SHP77 treated with DMSO at 0.1 percent for 48 hours (cell line): ENCODE results near the gene KLHL7.

ENCODE experiments used
- DNase-seq: peaks from one replicate; lab custom pipeline; 2025; lab: John Stamatoyannopoulos, UW

Gene KLHL7

GRCh38 chr7:23105644-23106056 is at the start of gene KLHL7:
KLHL7 (plus strand) TSS chr7:23105785; CDS start chr7:23106027, 242 bp downstream.
- DNase-seq = peak; percentile 93

- no peak for DNase-seq
Measured at GRCh38 chr7:23058408-23059096, 47.0 kb upstream of the KLHL7 start.

- no peak for DNase-seq
Measured at GRCh38 chr7:23061327-23061726, 44.3 kb upstream of the KLHL7 start.

- no peak for DNase-seq
Measured at GRCh38 chr7:23062452-23062851, 43.1 kb upstream of the KLHL7 start.

- no peak for DNase-seq
Measured at GRCh38 chr7:23065974-23066373, 39.6 kb upstream of the KLHL7 start.

GRCh38 chr7:23067271-23067670 is 38.3 kb upstream of the KLHL7 start:
- no peak for DNase-seq

- DNase-seq = no peak
Measured at GRCh38 chr7:23072048-23072447, 33.5 kb upstream of the KLHL7 start.

- no peak for DNase-seq
Measured at GRCh38 chr7:23072922-23073321, 32.7 kb upstream of the KLHL7 start.

- no peak for DNase-seq
Measured at GRCh38 chr7:23074443-23075261, 30.9 kb upstream of the KLHL7 start.

GRCh38 chr7:23075571-23075970 is 30.0 kb upstream of the KLHL7 start:
- no peak for DNase-seq

GRCh38 chr7:23076772-23077171 is 28.8 kb upstream of the KLHL7 start:
- DNase-seq = no peak

GRCh38 chr7:23093111-23093510 is 12.5 kb upstream of the KLHL7 start:
- DNase-seq = no peak

- no peak for DNase-seq
Measured at GRCh38 chr7:23093546-23093945, 12.0 kb upstream of the KLHL7 start.

GRCh38 chr7:23096518-23097290 is 8.9 kb upstream of the KLHL7 start:
- DNase-seq = no peak

- DNase-seq = no peak
Measured at GRCh38 chr7:23098029-23098428, 7.6 kb upstream of the KLHL7 start.

GRCh38 chr7:23098460-23098859 is 7.1 kb upstream of the KLHL7 start:
- no peak for DNase-seq

GRCh38 chr7:23100697-23101096 is 4.9 kb upstream of the KLHL7 start:
- no peak for DNase-seq

GRCh38 chr7:23105086-23105643 is 420 bp upstream of the KLHL7 start:
- DNase-seq = peak; percentile 41

- DNase-seq = peak; percentile 68
Measured at GRCh38 chr7:23106057-23106822, 655 bp downstream of the KLHL7 start.

GRCh38 chr7:23106823-23107663 is 1.5 kb downstream of the KLHL7 start:
- no peak for DNase-seq

GRCh38 chr7:23107781-23108180 is 2.2 kb downstream of the KLHL7 start:
- DNase-seq = no peak
